NT2/D1 (cell line): ENCODE data around the gene PLXNA1.

Source experiments
- SUZ12 ChIP-seq: IDR thresholded peaks from 2 replicates; pipeline ENCODE4 v1.6.1; 2011; ENCODE audit not compliant: insufficient read length, insufficient read depth; ENCODE audit errors: extremely low read depth
- YY1 ChIP-seq: IDR thresholded peaks from 2 replicates; pipeline ENCODE4 v1.6.1; 2011; ENCODE audit not compliant: insufficient read length, insufficient read depth

- TF ChIP-seq YY1 (no peak), SUZ12 (no peak)
These were observed 4.2 kb downstream of the PLXNA1 start for GRCh38 chr3:126987129-126987528.
